HUES64 (cell line): ENCODE measurements around the gene FBXO41.

ENCODE experiments used
- H3K27ac ChIP-seq: 2 replicates; pipeline ENCODE4 v1.7.0; 2013; ENCODE audit warnings: low read depth, low read length, inconsistent platforms
- H3K27me3 ChIP-seq: 2 replicates; pipeline ENCODE4 v1.6.1; 2013; ENCODE audit warnings: mild to moderate bottlenecking, low read length; ENCODE audit not compliant: insufficient read depth
- H3K36me3 ChIP-seq: 2 replicates; pipeline ENCODE4 v1.6.1; 2013; ENCODE audit warnings: mild to moderate bottlenecking, low read length; ENCODE audit not compliant: insufficient read depth
- H3K4me1 ChIP-seq: 2 replicates; pipeline ENCODE4 v1.6.1; 2013; ENCODE audit warnings: mild to moderate bottlenecking, low read length, moderate library complexity; ENCODE audit not compliant: insufficient read depth
- H3K4me3 ChIP-seq: 2 replicates; pipeline ENCODE4 v1.5.1; 2013; ENCODE audit warnings: mild to moderate bottlenecking, low read length, moderate library complexity
- H3K9ac ChIP-seq: 2 replicates; pipeline ENCODE4 v1.6.1; 2013; ENCODE audit warnings: mild to moderate bottlenecking, low read depth, low read length
- H3K9me3 ChIP-seq: 2 replicates; pipeline ENCODE4 v1.6.1; 2013; ENCODE audit warnings: low read depth, low read length; ENCODE audit not compliant: insufficient read depth
- whole genome bisulfite sequencing: fragments of 150-250, 120-280 bp; methylation state at CpG from one replicate; pipeline ENCODE4 v1.1.7; 2013; ENCODE audit warnings: missing lambda C conversion rate; 5-methylcytosine and 5-hydroxymethylcytosine counted together

The FBXO41 gene

GRCh38 chr2:73259276-73259675 is 25.0 kb downstream of the FBXO41 start:
- no peak overlapping the region for H3K4me3 ChIP-seq
- H3K36me3 ChIP-seq: peaks cover 7% of the 10 kb centered on the region
- no peak overlapping the region for H3K27ac ChIP-seq
- 92% methylated on average over 8 of the region's 8 CpGs for WGBS
- peaks cover 6% of the 10 kb centered on the region; the same call in 1 of the 2 replicates for H3K4me1 ChIP-seq
- H3K9ac ChIP-seq: no peak overlapping the region
- no peaks in the 10 kb centered on the region for H3K27me3 ChIP-seq
- H3K9me3 ChIP-seq: no peaks in the 10 kb centered on the region

GRCh38 chr2:73258913-73259215 is 25.4 kb downstream of the FBXO41 start:
- Histone ChIP-seq H3K4me1 (peaks cover 6% of the 10 kb centered on the region; the same call in 1 of the 2 replicates), H3K4me3 (no peak overlapping the region), H3K27me3 (no peaks in the 10 kb centered on the region), H3K36me3 (peaks cover 11% of the 10 kb centered on the region), H3K9me3 (no peaks in the 10 kb centered on the region), H3K27ac (no peak overlapping the region), H3K9ac (no peak overlapping the region)
- WGBS: 96% methylated on average over 9 of the region's 9 CpGs

- no peak overlapping the region for H3K4me3 ChIP-seq
- H3K27ac ChIP-seq: no peak overlapping the region
- H3K4me1 ChIP-seq: peaks cover 6% of the 10 kb centered on the region; the same call in 1 of the 2 replicates
- peaks cover 14% of the 10 kb centered on the region for H3K36me3 ChIP-seq
- H3K9ac ChIP-seq: no peak overlapping the region
- 87% methylated on average over 7 of the region's 8 CpGs for WGBS
- no peaks in the 10 kb centered on the region for H3K27me3 ChIP-seq
- H3K9me3 ChIP-seq: no peaks in the 10 kb centered on the region
Measured at GRCh38 chr2:73258186-73258912, 25.9 kb downstream of the FBXO41 start.

GRCh38 chr2:73257425-73258125 is 26.7 kb downstream of the FBXO41 start:
- H3K9me3 ChIP-seq: no peaks in the 10 kb centered on the region
- no peak overlapping the region for H3K4me3 ChIP-seq
- H3K27me3 ChIP-seq: no peaks in the 10 kb centered on the region
- peaks cover 6% of the 10 kb centered on the region; the same call in 1 of the 2 replicates for H3K4me1 ChIP-seq
- no peak overlapping the region for H3K27ac ChIP-seq
- no peak overlapping the region for H3K9ac ChIP-seq
- H3K36me3 ChIP-seq: peaks cover 22% of the 10 kb centered on the region
- WGBS: 89% methylated on average over 10 of the region's 10 CpGs

GRCh38 chr2:73257021-73257420 is 27.3 kb downstream of the FBXO41 start:
- no peaks in the 10 kb centered on the region for H3K9me3 ChIP-seq
- H3K36me3 ChIP-seq: peaks cover 27% of the 10 kb centered on the region
- WGBS: 94% methylated on average over 2 of the region's 2 CpGs

GRCh38 chr2:73256618-73256922 is 27.7 kb downstream of the FBXO41 start:
- H3K36me3 ChIP-seq: peaks cover 32% of the 10 kb centered on the region
- no peak overlapping the region for H3K4me3 ChIP-seq
- no peak overlapping the region for H3K27ac ChIP-seq
- no peaks in the 10 kb centered on the region for H3K9me3 ChIP-seq
- H3K4me1 ChIP-seq: peaks cover 6% of the 10 kb centered on the region; the same call in 1 of the 2 replicates
- no peak overlapping the region for H3K9ac ChIP-seq
- H3K27me3 ChIP-seq: no peaks in the 10 kb centered on the region
- 86% methylated on average over 1 of the region's 1 CpG for WGBS

More at GRCh38 chr2:73257021-73257420, 27.3 kb downstream of the FBXO41 start:
- H3K27ac ChIP-seq: no peak overlapping the region
- no peak overlapping the region for H3K9ac ChIP-seq
- no peak overlapping the region for H3K4me3 ChIP-seq
- peaks cover 6% of the 10 kb centered on the region; the same call in 1 of the 2 replicates for H3K4me1 ChIP-seq
- H3K27me3 ChIP-seq: no peaks in the 10 kb centered on the region

DNA sequence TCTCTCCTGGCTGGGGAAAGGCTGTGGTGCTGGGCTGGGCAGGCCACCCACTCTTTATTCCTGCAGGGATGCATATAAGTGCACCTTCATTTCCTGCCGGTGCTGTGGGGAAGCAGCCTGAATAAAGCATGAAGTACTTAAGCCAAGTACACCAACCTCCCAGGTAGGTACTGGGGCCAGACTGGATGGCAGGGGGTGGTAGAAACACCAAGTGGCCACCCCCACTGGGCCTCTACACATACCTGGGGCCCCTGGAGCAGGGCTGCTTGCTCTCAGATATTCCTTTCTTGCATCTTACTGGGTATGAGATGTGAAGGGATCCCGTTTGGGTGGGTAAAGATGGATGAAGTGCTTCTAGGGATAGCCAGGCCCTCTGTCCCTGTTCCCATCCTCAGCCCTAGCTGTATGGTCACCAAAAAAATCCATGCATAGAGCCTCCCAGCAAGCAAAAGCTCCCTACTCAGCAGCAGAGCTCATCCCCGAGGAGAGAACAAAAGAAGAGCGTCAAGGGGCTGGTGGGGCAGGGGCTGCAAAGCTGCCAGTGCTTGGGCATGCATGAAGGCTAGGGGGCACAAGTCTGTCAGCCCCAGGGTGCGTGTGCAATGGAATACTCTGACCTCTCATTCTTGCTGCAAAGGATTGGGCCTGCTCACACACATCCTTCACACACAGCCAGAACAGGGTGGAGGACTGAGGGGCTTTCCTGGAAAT is 28.2 kb downstream of the FBXO41 start:
- no peaks in the 10 kb centered on the region for H3K27me3 ChIP-seq
- no peaks in the 10 kb centered on the region for H3K9me3 ChIP-seq
- H3K4me3 ChIP-seq: no peak overlapping the region
- H3K36me3 ChIP-seq: peaks cover 37% of the 10 kb centered on the region
- H3K4me1 ChIP-seq: peaks cover 6% of the 10 kb centered on the region; the same call in 1 of the 2 replicates
- no peak overlapping the region for H3K27ac ChIP-seq
- no peak overlapping the region for H3K9ac ChIP-seq
- WGBS: 72% methylated on average over 5 of the region's 5 CpGs

- peaks cover 6% of the 10 kb centered on the region; the same call in 1 of the 2 replicates for H3K4me1 ChIP-seq
- H3K9ac ChIP-seq: no peak overlapping the region
- H3K9me3 ChIP-seq: no peaks in the 10 kb centered on the region
- no peak overlapping the region; the same call in 1 of the 2 replicates for H3K27ac ChIP-seq
- WGBS: 83% methylated on average over 4 of the region's 4 CpGs
- no peak overlapping the region for H3K4me3 ChIP-seq
- H3K27me3 ChIP-seq: no peaks in the 10 kb centered on the region
- peaks cover 46% of the 10 kb centered on the region for H3K36me3 ChIP-seq
Measured at GRCh38 chr2:73255007-73255644, 29.2 kb downstream of the FBXO41 start.

DNA sequence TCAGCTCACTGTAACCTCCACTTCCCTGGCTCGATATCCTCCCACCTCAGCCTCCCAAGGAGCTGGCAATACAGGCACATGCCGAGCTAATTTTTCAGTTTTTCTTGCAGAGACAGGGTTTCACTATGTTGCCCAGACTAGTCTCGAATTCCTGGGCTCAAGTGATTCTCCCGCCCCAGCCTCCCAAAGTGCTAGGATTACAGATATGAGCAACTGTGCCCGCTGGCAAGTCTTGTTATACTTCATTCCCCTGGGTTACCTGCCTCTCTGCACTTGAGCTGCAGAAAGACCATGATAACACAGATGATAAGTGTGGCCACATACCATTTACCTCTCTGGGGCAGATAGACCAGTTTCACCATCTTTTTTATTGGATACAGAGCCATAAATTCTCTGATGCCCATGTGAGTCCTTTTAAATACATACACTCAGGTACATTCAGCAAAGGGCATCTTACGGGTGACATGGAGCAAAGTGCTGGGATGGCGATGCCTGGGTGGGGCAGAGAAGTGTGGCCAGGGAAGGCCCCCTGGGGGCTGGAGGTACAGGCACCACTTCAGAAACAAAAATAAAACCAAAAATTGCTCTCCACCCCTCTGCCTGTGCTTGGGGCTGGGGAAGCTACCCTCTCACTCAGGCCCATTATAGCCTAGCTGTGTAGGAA is 29.8 kb downstream of the FBXO41 start:
- WGBS: 96% methylated on average over 7 of the region's 7 CpGs
- no peaks in the 10 kb centered on the region for H3K9me3 ChIP-seq
- no peak overlapping the region for H3K27ac ChIP-seq
- no peak overlapping the region for H3K9ac ChIP-seq
- peaks cover 53% of the 10 kb centered on the region for H3K36me3 ChIP-seq
- no peak overlapping the region for H3K4me3 ChIP-seq
- peaks cover 6% of the 10 kb centered on the region; the same call in 1 of the 2 replicates for H3K4me1 ChIP-seq
- H3K27me3 ChIP-seq: no peaks in the 10 kb centered on the region

GRCh38 chr2:73253901-73254300 is 30.4 kb downstream of the FBXO41 start:
- H3K9ac ChIP-seq: no peak overlapping the region
- peaks cover 58% of the 10 kb centered on the region for H3K36me3 ChIP-seq
- no peak overlapping the region for H3K4me3 ChIP-seq
- no peak overlapping the region for H3K27ac ChIP-seq
- H3K4me1 ChIP-seq: peaks cover 6% of the 10 kb centered on the region; the same call in 1 of the 2 replicates
- WGBS: 95% methylated on average over 3 of the region's 3 CpGs
- no peaks in the 10 kb centered on the region for H3K9me3 ChIP-seq
- no peaks in the 10 kb centered on the region for H3K27me3 ChIP-seq
